Rectal smooth muscle tissue (tissue), 1 donor: ENCODE results near the gene SLC38A1.
A peak's percentile ranks its signal among the peaks of the same experiment; 100 is the strongest.

Source experiments
- H3K27ac ChIP-seq: one replicate; pipeline ENCODE4 v1.7.0; 2013; ENCODE audit warnings: low read depth, low read length, inconsistent platforms
- H3K27me3 ChIP-seq: one replicate; pipeline ENCODE4 v1.7.0; 2013; ENCODE audit warnings: low read length; ENCODE audit not compliant: control insufficient read depth, insufficient read depth
- H3K36me3 ChIP-seq: one replicate; pipeline ENCODE4 v1.7.0; 2013; ENCODE audit warnings: low read length; ENCODE audit not compliant: control insufficient read depth, insufficient read depth
- H3K4me1 ChIP-seq: one replicate; pipeline ENCODE4 v1.7.0; 2013; ENCODE audit warnings: low read length; ENCODE audit not compliant: control insufficient read depth, insufficient read depth
- H3K4me3 ChIP-seq: one replicate; pipeline ENCODE4 v1.7.0; 2013; ENCODE audit warnings: low read length
- H3K9ac ChIP-seq: one replicate; pipeline ENCODE4 v1.7.0; 2013; ENCODE audit warnings: low read length

Gene SLC38A1

DNA sequence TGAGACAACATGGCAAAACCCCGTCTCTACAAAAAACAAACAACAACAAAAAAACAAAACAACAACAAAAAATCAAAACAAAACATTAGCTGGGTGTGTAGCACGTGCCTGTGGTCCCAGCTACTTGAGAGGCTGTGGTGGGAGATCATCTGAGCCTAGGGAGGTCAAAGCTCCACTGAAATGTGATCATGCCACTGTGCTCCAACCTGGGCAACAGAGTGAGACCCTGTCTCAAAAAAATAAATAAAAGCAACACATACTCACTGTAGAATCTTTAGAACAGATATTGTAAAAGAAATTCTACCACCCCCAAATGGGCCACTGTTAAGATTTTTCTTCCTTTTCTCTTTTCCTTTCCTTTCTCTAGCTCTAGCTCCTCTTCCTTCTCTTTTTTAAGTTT is 26.3 kb downstream of the SLC38A1 start:
- Histone ChIP-seq H3K4me1 (no peaks in the 10 kb centered on the region), H3K9ac (no peak overlapping the region), H3K36me3 (peaks cover 3% of the 10 kb centered on the region), H3K27ac (no peak overlapping the region), H3K4me3 (no peak overlapping the region), H3K27me3 (no peaks in the 10 kb centered on the region)

DNA sequence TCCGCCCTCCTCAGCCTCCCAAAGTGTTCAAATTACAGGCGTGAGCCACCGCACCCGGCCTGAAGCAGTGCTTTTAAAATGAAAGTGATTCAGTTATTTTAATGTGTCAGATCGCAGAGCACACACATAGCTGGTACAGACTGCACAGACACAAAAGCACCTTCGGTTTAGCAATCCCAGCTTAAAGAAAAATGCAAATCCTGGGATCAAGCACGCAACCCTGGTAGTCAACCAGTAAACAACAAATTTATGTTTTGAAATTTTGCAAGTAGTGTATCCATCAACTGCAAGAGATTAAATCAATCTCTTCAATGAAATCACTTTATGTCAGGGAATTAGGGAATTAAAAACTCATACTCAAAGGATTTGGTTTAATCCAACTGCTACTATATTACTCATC is 28.4 kb downstream of the SLC38A1 start:
- no peak overlapping the region for H3K27ac ChIP-seq
- peaks cover 3% of the 10 kb centered on the region for H3K36me3 ChIP-seq
- no peaks in the 10 kb centered on the region for H3K4me1 ChIP-seq
- H3K4me3 ChIP-seq, result no peak overlapping the region
- no peaks in the 10 kb centered on the region for H3K27me3 ChIP-seq
- H3K9ac ChIP-seq, result no peak overlapping the region

DNA sequence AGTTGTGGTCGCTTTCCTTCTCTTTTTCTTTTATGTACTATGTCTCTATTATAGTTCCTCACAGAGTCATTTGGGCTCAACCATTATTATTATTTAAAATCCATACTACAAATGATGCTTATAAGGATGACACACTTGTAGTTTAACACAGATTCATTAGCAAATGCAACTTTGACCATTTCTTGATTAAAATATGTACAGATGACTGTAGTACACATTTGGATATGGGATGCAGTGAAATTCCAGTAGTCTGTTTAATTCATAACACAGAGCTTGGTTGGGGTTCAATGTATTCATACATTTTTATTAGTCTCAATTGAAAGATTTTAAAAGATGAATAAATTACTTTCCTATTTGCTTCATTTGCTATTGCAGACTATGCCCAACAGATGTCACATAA is 30.0 kb downstream of the SLC38A1 start:
- no peak overlapping the region for H3K4me3 ChIP-seq
- no peaks in the 10 kb centered on the region for H3K4me1 ChIP-seq
- H3K27ac ChIP-seq, result no peak overlapping the region
- no peaks in the 10 kb centered on the region for H3K27me3 ChIP-seq
- no peak overlapping the region for H3K9ac ChIP-seq
- H3K36me3 ChIP-seq, result peaks cover 3% of the 10 kb centered on the region

DNA sequence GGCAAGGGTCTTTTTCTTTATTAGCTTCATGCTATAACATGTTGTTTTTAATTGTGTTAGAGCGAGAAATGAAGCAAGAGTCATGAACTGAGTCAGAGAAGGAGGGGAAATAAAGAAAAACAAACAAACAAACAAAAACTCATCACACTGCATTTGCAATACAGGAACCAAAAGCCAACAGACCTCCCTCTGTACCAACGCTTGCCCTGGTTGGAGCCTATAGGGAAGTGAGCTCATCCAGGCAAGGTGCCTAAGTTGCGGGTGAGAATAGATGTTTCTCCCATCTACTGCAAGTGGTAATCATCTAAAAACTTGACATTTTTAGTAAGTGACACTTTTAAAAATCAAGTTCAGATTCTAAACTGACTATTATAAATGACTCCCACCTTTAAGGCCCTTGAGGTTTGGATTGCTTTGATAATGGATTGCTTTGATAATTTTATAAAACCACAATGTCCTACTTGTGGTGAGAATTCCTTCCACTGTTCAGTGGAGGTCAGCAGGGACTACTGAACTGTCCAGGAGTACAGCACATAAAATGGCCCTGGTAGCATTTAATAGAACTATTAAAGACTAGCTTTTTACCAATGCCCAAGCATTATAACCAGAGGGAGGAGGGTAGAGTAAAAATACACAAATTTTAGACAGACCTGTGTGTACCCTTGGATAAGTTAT is 31.3 kb downstream of the SLC38A1 start:
- Histone ChIP-seq H3K4me1 (no peaks in the 10 kb centered on the region), H3K27me3 (no peaks in the 10 kb centered on the region), H3K36me3 (peaks cover 3% of the 10 kb centered on the region), H3K9ac (no peak overlapping the region), H3K27ac (no peak overlapping the region), H3K4me3 (no peak overlapping the region)

DNA sequence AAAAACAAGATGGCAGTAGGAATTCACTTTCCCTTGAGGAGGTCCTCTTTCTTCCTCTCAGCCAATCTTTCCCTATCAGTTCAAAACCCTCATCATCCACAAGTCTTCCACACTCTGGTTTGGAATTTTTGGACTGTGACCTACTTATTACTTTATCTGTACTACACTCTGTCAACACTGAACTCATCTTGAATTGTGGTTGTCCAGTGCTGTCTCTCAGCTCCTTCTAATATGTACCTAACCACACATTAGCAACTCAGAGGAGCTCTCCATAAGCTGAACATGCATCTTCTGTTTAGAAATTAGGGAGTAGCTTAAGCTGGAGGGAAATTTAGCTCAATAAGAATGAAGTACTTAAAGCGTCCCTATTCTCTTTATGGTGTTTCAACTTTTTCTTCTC is 34.8 kb downstream of the SLC38A1 start:
- Histone ChIP-seq H3K27me3 (no peaks in the 10 kb centered on the region), H3K4me1 (no peaks in the 10 kb centered on the region), H3K4me3 (no peak overlapping the region), H3K27ac (no peak overlapping the region), H3K9ac (no peak overlapping the region), H3K36me3 (peaks cover 3% of the 10 kb centered on the region)

DNA sequence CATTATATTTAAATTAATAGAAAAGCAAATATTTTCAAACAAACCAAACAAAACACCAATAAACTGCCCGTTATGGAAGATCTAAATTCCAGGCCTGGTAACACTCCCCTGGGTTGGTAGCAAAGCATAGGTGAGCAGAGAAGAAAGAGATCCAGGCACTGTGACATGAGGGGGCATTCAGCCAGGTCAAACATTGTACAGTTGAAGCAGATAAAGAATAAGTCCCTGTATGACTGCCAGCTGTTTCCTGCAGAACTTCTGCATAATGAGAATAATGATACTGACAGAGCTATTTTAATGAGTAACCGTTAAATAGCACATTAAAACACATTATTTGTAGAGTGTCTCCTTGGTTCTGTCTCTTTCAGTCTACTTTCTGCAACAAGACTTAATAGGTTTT is 35.4 kb downstream of the SLC38A1 start:
- H3K27ac ChIP-seq, result no peak overlapping the region
- H3K4me1 ChIP-seq, result no peaks in the 10 kb centered on the region
- no peaks in the 10 kb centered on the region for H3K27me3 ChIP-seq
- H3K4me3 ChIP-seq, result no peak overlapping the region
- peaks cover 1% of the 10 kb centered on the region for H3K36me3 ChIP-seq
- H3K9ac ChIP-seq, result no peak overlapping the region

DNA sequence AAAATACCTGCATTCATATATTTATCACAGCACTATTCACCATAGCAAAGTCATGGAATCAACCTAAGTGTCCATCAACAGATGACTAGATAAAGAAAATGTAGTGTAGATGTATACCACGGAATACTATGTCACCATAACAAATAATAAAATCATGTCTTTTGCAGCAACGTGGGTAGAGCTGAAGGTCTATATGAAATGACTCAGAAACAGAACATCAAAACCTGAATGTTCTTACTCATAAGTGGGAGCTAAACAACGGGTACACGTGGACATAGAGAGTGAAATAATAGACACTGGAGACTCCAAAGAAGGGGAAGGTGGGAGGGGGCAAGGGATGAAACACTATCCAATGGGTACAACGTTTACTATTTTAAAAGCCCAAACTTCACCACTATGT is 37.9 kb downstream of the SLC38A1 start:
- H3K36me3 ChIP-seq, result no peaks in the 10 kb centered on the region
- no peaks in the 10 kb centered on the region for H3K27me3 ChIP-seq
- H3K27ac ChIP-seq, result no peak overlapping the region
- H3K4me1 ChIP-seq, result no peaks in the 10 kb centered on the region
- no peak overlapping the region for H3K9ac ChIP-seq
- no peak overlapping the region for H3K4me3 ChIP-seq

DNA sequence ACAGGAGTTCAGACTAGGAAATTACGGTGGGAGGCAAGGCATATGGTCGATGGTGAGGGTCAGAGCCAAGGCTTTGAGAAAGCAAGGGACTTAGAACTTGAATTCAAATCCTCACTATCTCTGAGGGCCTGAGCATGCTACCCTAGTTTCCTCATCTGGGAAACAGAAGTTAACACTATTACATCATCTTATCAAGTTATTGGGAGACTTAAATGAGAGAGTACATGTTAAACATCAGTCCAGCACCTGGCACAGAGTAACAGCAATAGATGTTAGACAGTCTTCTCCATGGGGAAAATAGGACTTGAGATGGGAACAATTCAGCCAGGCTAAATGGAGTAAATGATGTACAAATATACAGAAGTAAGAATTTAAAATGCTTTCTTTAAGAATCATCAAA is 38.5 kb downstream of the SLC38A1 start:
- no peak overlapping the region for H3K9ac ChIP-seq

DNA sequence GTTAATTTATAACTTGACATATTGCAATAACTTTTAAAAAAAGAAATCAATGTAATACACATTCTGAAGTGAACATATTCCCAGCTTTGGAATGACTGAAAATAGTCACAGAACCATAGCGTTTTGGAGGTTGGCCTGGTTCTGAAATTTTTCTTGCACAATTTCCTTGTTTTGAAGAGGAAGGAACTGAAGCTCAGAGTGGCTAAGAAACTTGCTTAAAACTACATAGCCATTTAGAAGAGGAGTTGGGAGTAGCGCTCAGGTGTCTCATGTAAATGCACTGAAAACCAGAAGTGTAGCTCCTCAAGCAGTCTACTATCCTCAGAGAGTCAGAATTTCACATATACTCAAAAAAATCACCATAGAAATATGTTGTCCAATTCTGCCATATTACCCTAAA is 41.2 kb downstream of the SLC38A1 start:
- peaks cover 6% of the 10 kb centered on the region for H3K4me1 ChIP-seq
- H3K27me3 ChIP-seq, result no peaks in the 10 kb centered on the region
- no peak overlapping the region for H3K9ac ChIP-seq
- H3K4me3 ChIP-seq, result no peak overlapping the region
- H3K36me3 ChIP-seq, result no peaks in the 10 kb centered on the region
- H3K27ac ChIP-seq, result no peak overlapping the region

More for the DNA sequence above, 38.5 kb downstream of the SLC38A1 start:
- no peaks in the 10 kb centered on the region for H3K4me1 ChIP-seq
- no peaks in the 10 kb centered on the region for H3K27me3 ChIP-seq
- H3K4me3 ChIP-seq, result no peak overlapping the region
- no peak overlapping the region for H3K27ac ChIP-seq
- no peaks in the 10 kb centered on the region for H3K36me3 ChIP-seq

DNA sequence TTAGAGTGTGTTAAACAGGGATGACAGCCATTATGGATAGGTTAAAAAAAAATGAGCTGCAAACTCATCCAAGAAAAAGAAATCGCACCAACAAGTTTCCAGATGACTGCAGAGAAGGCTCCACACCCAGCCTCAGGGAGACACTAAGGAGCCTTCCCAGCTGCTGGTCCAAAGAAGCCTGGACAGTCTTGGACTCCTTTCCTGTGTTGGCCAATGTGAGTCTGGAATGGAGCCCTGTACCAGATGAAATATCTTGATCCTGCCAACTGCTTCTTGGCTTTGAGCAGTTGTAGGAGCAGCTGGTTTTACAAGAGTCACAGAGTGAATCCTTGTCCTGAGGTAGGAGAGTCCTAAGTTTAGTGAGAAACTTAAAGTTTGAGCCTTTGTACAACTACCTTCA is 44.5 kb downstream of the SLC38A1 start:
- Histone ChIP-seq H3K36me3 (no peaks in the 10 kb centered on the region), H3K27ac (no peak overlapping the region), H3K9ac (no peak overlapping the region), H3K27me3 (no peaks in the 10 kb centered on the region), H3K4me1 (peaks cover 19% of the 10 kb centered on the region), H3K4me3 (no peak overlapping the region)

DNA sequence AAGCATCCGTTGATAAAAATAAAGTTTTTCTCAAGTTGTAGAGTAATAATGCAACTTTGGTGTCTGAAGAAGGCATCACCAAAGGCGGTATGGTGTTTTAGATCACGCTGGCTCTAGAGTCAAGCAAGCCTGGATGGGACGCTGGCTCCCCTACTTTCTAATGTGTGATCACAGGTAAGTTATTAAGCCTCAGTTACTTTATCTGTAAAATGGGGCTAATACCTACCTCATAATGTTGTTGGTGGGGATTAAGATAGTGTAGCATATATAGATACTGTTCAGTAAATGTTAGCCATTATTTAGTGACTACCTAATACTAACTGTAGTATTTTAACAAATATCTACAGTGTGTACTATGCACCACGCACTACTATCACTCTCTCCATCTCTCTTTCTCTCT is 45.8 kb downstream of the SLC38A1 start:
- Histone ChIP-seq H3K9ac (no peak overlapping the region), H3K36me3 (no peaks in the 10 kb centered on the region), H3K27ac (no peak overlapping the region), H3K27me3 (no peaks in the 10 kb centered on the region), H3K4me1 (peaks cover 19% of the 10 kb centered on the region), H3K4me3 (no peak overlapping the region)

DNA sequence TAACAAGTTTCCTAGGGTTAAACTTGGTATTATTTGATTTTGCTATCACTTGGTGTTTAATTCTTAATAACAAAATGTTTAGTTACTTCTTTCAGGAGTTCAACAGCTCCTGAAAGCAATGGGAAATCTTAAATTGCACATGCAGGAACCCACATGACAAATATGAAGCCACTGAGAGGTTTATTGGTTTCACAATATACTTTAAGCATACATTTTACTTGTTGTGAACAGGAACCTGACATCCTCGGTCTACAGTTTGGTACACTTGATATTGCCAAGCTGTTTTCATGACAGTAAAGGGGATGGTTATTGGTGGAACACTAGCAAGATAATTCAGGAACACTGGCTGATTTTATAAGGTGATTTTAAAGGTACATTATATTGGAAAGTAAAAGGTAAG is 46.2 kb downstream of the SLC38A1 start:
- Histone ChIP-seq H3K27ac (no peak overlapping the region), H3K36me3 (no peaks in the 10 kb centered on the region), H3K9ac (no peak overlapping the region), H3K27me3 (no peaks in the 10 kb centered on the region), H3K4me1 (peaks cover 19% of the 10 kb centered on the region), H3K4me3 (no peak overlapping the region)

DNA sequence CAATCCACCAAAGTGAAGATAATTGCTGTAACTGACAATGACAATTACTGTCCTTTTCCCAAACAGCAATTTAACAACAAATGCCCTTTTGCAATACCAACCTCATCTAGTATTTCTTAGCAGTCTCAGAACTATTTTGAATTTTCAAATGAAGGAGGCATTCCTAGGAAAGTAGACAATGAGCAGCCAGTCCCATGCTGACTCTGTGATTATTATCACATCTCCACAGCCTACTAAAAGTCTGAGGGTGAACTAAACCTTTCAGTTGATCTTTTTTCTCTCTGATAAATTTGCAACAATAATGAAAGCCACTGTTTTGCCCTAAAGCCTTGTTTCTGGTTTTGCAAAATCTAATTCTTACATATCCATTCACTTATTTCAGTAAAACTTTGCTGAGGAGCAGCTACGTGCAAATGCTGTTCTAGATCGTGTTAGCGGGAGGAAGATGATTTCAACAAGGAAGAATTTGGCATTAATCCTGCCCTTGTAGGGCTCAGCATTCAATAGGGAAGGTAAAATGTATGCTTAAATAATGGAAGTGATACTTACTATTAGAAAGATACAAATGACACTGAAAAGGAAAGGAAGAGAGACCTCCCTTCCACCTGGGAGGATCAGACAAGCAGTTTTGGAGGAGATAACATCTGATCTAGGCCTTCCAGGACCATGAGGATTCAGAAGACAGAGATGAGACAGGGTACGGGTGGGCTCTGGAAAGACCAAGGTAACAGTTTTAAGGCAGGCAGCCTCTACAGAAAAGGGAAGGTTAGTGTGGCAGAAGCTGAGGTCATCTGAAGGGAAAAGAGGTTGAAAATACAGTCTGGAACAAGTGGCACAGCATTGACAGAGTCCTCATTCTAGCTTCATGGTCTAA is 47.4 kb downstream of the SLC38A1 start:
- peaks cover 19% of the 10 kb centered on the region for H3K4me1 ChIP-seq

More for the DNA sequence above, 47.4 kb downstream of the SLC38A1 start:
- no peak overlapping the region for H3K9ac ChIP-seq
- no peaks in the 10 kb centered on the region for H3K36me3 ChIP-seq
- peak overlapping the region; percentile 3 for H3K27ac ChIP-seq
- H3K27me3 ChIP-seq, result no peaks in the 10 kb centered on the region
- no peak overlapping the region for H3K4me3 ChIP-seq
